Endothelial cell (in vitro differentiated cells): ENCODE results near the gene EPHA7. TPM values are rescaled to one million over a fixed set of nuclear protein-coding genes. Genes with fewer than 3 reads are reported as not detected.

Source experiments
- DNase-seq: peaks from one replicate; pipeline ENCODE4 v3.0.0; 2021; ENCODE audit warnings: low spot score
- H3K27ac Mint-ChIP-seq: one replicate; pipeline ENCODE4 v1.8.0; 2021; ENCODE audit warnings: mixed read lengths, inconsistent platforms; ENCODE audit not compliant: unreplicated experiment
- H3K27me3 Mint-ChIP-seq: one replicate; pipeline ENCODE4 v1.8.0; 2021; ENCODE audit warnings: mild to moderate bottlenecking, moderate library complexity, mixed read lengths, inconsistent platforms; ENCODE audit not compliant: unreplicated experiment
- H3K36me3 Mint-ChIP-seq: one replicate; pipeline ENCODE4 v1.8.0; 2021; ENCODE audit warnings: mild to moderate bottlenecking, low read depth, mixed read lengths, inconsistent platforms; ENCODE audit not compliant: unreplicated experiment
- H3K4me1 Mint-ChIP-seq: one replicate; pipeline ENCODE4 v1.8.0; 2021; ENCODE audit warnings: mild to moderate bottlenecking, mixed read lengths, inconsistent platforms; ENCODE audit not compliant: unreplicated experiment
- H3K4me3 Mint-ChIP-seq: one replicate; pipeline ENCODE4 v1.8.0; 2021; ENCODE audit warnings: mild to moderate bottlenecking, mixed read lengths, inconsistent platforms; ENCODE audit not compliant: unreplicated experiment
- H3K9me3 Mint-ChIP-seq: one replicate; pipeline ENCODE4 v1.8.0; 2021; ENCODE audit warnings: mixed read lengths, inconsistent platforms; ENCODE audit not compliant: unreplicated experiment
- CTCF ChIP-seq: fragments of 200-600 bp; sonication (generic); IDR thresholded peaks from one replicate; pipeline ENCODE4 v1.5.0; 2021; ENCODE audit warnings: antibody characterized with exemption; ENCODE audit not compliant: unreplicated experiment
- total RNA-seq: library from RNA; stranded (reverse); fragmentation: NEBNext Ultra II Directional; extraction: Animal tissue kit (Norgen Biotek cat#: 25700); gene quantifications from one replicate; pipeline ENCODE4 v1.2.1, GENCODE V29; 2021; ENCODE audit not compliant: unreplicated experiment

EPHA7 gene
- total RNA-seq, 1 donor from 2014 or later = 12.1 TPM

GRCh38 chr6:93388070-93388469 lies 31.3 kb downstream of the EPHA7 start:
- Mint-ChIP-seq H3K4me3 (no peak overlapping the region), H3K36me3 (no peaks in the 10 kb centered on the region), H3K27ac (no peak overlapping the region), H3K27me3 (no peaks in the 10 kb centered on the region), H3K4me1 (peaks cover 4% of the 10 kb centered on the region), H3K9me3 (no peaks in the 10 kb centered on the region)
- no peak for TF ChIP-seq CTCF
- no peak for DNase-seq

GRCh38 chr6:93376026-93376540 lies 43.3 kb downstream of the EPHA7 start:
- Mint-ChIP-seq H3K4me3 (no peak overlapping the region), H3K4me1 (peaks cover 4% of the 10 kb centered on the region), H3K27ac (no peak overlapping the region), H3K27me3 (no peaks in the 10 kb centered on the region), H3K9me3 (no peaks in the 10 kb centered on the region), H3K36me3 (no peaks in the 10 kb centered on the region)
- no peak for DNase-seq
- TF ChIP-seq CTCF = no peak

GRCh38 chr6:93373445-93373844 lies 45.9 kb downstream of the EPHA7 start:
- DNase-seq = no peak
- Mint-ChIP-seq H3K36me3 (no peaks in the 10 kb centered on the region), H3K4me1 (peaks cover 4% of the 10 kb centered on the region), H3K27me3 (no peaks in the 10 kb centered on the region), H3K4me3 (no peak overlapping the region), H3K27ac (no peak overlapping the region), H3K9me3 (no peaks in the 10 kb centered on the region)
- no peak for TF ChIP-seq CTCF

GRCh38 chr6:93371756-93372155 lies 47.6 kb downstream of the EPHA7 start:
- Mint-ChIP-seq H3K4me1 (no peaks in the 10 kb centered on the region), H3K27ac (no peak overlapping the region), H3K4me3 (no peak overlapping the region), H3K36me3 (no peaks in the 10 kb centered on the region), H3K27me3 (no peaks in the 10 kb centered on the region), H3K9me3 (no peaks in the 10 kb centered on the region)
- DNase-seq = no peak
- no peak for TF ChIP-seq CTCF

- Mint-ChIP-seq H3K4me1 (no peaks in the 10 kb centered on the region), H3K4me3 (no peak overlapping the region), H3K36me3 (no peaks in the 10 kb centered on the region), H3K27me3 (no peaks in the 10 kb centered on the region), H3K9me3 (no peaks in the 10 kb centered on the region), H3K27ac (no peak overlapping the region)
- no peak for TF ChIP-seq CTCF
- DNase-seq = no peak
Measured at GRCh38 chr6:93369586-93370134, 49.7 kb downstream of the EPHA7 start.
